Measurements from ENCODE around the gene C1orf105.
"Not testable (repeated sequence)": the region's sequence is repeated elsewhere in the genome, so short reads cannot be mapped to it uniquely, and the experiment has no call there.

The C1orf105 gene

GRCh38 chr1:172420385-172420784, at the start of gene C1orf105:
C1orf105 (plus strand) TSS chr1:172420685; CDS start chr1:172420886, 201 bp downstream.
- DNase-seq (ENCODE audit: low read depth, low spot score): no peak
- no peak within 1 kb of the TSS for H3K27ac ChIP-seq

- DNase-seq (ENCODE audit: low read depth, low spot score); H3K27ac ChIP-seq: not testable (repeated sequence)
Measured at GRCh38 chr1:172371646-172372045, 48.8 kb upstream of the C1orf105 start.

GRCh38 chr1:172373864-172374263, 46.6 kb upstream of the C1orf105 start:
- no peak overlapping the region for H3K27ac ChIP-seq
- DNase-seq (ENCODE audit: low read depth, low spot score): no peak

- H3K27ac ChIP-seq: no peak overlapping the region
- no peak for DNase-seq (ENCODE audit: low read depth, low spot score)
Measured at GRCh38 chr1:172375211-172375631, 45.3 kb upstream of the C1orf105 start.

- no peak for DNase-seq (ENCODE audit: low read depth, low spot score)
- no peak overlapping the region for H3K27ac ChIP-seq
Measured at GRCh38 chr1:172376431-172376830, 44.1 kb upstream of the C1orf105 start.

- DNase-seq (ENCODE audit: low read depth, low spot score): no peak
- no peak overlapping the region for H3K27ac ChIP-seq
Measured at GRCh38 chr1:172377565-172377964, 42.9 kb upstream of the C1orf105 start.

- no peak overlapping the region for H3K27ac ChIP-seq
- DNase-seq (ENCODE audit: low read depth, low spot score): no peak
Measured at GRCh38 chr1:172378109-172378760, 42.2 kb upstream of the C1orf105 start.

GRCh38 chr1:172380441-172381244, 39.8 kb upstream of the C1orf105 start:
- no peak overlapping the region for H3K27ac ChIP-seq
- no peak for DNase-seq (ENCODE audit: low read depth, low spot score)

- DNase-seq (ENCODE audit: low read depth, low spot score): no peak
- H3K27ac ChIP-seq: no peak overlapping the region
Measured at GRCh38 chr1:172381946-172382345, 38.5 kb upstream of the C1orf105 start.

GRCh38 chr1:172382406-172382805, 38.1 kb upstream of the C1orf105 start:
- DNase-seq (ENCODE audit: low read depth, low spot score): no peak
- H3K27ac ChIP-seq: no peak overlapping the region

- no peak for DNase-seq (ENCODE audit: low read depth, low spot score)
- H3K27ac ChIP-seq: no peak overlapping the region
Measured at GRCh38 chr1:172382990-172383389, 37.5 kb upstream of the C1orf105 start.

GRCh38 chr1:172383536-172383935, 36.9 kb upstream of the C1orf105 start:
- no peak for DNase-seq (ENCODE audit: low read depth, low spot score)
- H3K27ac ChIP-seq: no peak overlapping the region

- no peak overlapping the region for H3K27ac ChIP-seq
- DNase-seq (ENCODE audit: low read depth, low spot score): no peak
Measured at GRCh38 chr1:172384656-172385055, 35.8 kb upstream of the C1orf105 start.

GRCh38 chr1:172386046-172386445, 34.4 kb upstream of the C1orf105 start:
- no peak for DNase-seq (ENCODE audit: low read depth, low spot score)
- H3K27ac ChIP-seq: no peak overlapping the region

GRCh38 chr1:172388490-172388889, 32.0 kb upstream of the C1orf105 start:
- DNase-seq (ENCODE audit: low read depth, low spot score): no peak
- no peak overlapping the region for H3K27ac ChIP-seq

- H3K27ac ChIP-seq: no peak overlapping the region
- DNase-seq (ENCODE audit: low read depth, low spot score): no peak
Measured at GRCh38 chr1:172390301-172390682, 30.2 kb upstream of the C1orf105 start.

GRCh38 chr1:172390683-172391551, 29.6 kb upstream of the C1orf105 start:
- DNase-seq (ENCODE audit: low read depth, low spot score): no peak
- no peak overlapping the region for H3K27ac ChIP-seq

GRCh38 chr1:172391976-172392375, 28.5 kb upstream of the C1orf105 start:
- DNase-seq (ENCODE audit: low read depth, low spot score): no peak
- no peak overlapping the region for H3K27ac ChIP-seq

GRCh38 chr1:172393354-172393753, 27.1 kb upstream of the C1orf105 start:
- no peak for DNase-seq (ENCODE audit: low read depth, low spot score)
- H3K27ac ChIP-seq: no peak overlapping the region

- no peak for DNase-seq (ENCODE audit: low read depth, low spot score)
- H3K27ac ChIP-seq: peak overlapping the region; percentile 9
Measured at GRCh38 chr1:172394141-172394751, 26.2 kb upstream of the C1orf105 start.

Measured in epithelial cell of prostate (primary cell).